ENCODE data around the gene PIF1.

The PIF1 gene

GRCh38 chr15:64850778-64851502 is 25.5 kb upstream of the PIF1 start:
- no peak overlapping the region for H3K4me3 ChIP-seq (replicated peaks; ENCODE audit: insufficient read depth, low read length)
- H3K27me3 ChIP-seq (ENCODE audit: insufficient read depth, poor library complexity, severe bottlenecking): no peaks in the 10 kb centered on the region
- no peak overlapping the region for H3K27ac ChIP-seq (replicated peaks)
- TF ChIP-seq GABPA (IDR thresholded peaks at IDR 0.05; ENCODE audit: low read depth) (no peak), SPI1 (IDR thresholded peaks at IDR 0.05; ENCODE audit: borderline replicate concordance, low read depth) (no peak), POLR2AphosphoS5 (IDR thresholded peaks at IDR 0.05; ENCODE audit: low read depth) (no peak), CTCF (IDR thresholded peaks at IDR 0.05; ENCODE audit: insufficient read depth, low read length) (no peak), REST (IDR thresholded peaks at IDR 0.05; ENCODE audit: insufficient replicate concordance, low read depth) (no peak)
- no peak for DNase-seq (ENCODE audit: low read depth in 1 of 2, low spot score in 1 of 2)

- Histone ChIP-seq H3K4me3 (replicated peaks; ENCODE audit: insufficient read depth, low read length) (no peak overlapping the region), H3K27me3 (ENCODE audit: insufficient read depth, poor library complexity, severe bottlenecking) (no peaks in the 10 kb centered on the region), H3K27ac (replicated peaks) (no peak overlapping the region)
- DNase-seq (ENCODE audit: low read depth in 1 of 2, low spot score in 1 of 2): no peak
- TF ChIP-seq GABPA (IDR thresholded peaks at IDR 0.05; ENCODE audit: low read depth) (no peak), SPI1 (IDR thresholded peaks at IDR 0.05; ENCODE audit: borderline replicate concordance, low read depth) (no peak), CTCF (IDR thresholded peaks at IDR 0.05; ENCODE audit: insufficient read depth, low read length) (no peak), POLR2AphosphoS5 (IDR thresholded peaks at IDR 0.05; ENCODE audit: low read depth) (no peak), REST (IDR thresholded peaks at IDR 0.05; ENCODE audit: insufficient replicate concordance, low read depth) (no peak)
Observed at GRCh38 chr15:64847876-64848716, 22.6 kb upstream of the PIF1 start.

GRCh38 chr15:64847448-64847847 is 22.0 kb upstream of the PIF1 start:
- Histone ChIP-seq H3K27me3 (ENCODE audit: insufficient read depth, poor library complexity, severe bottlenecking) (no peaks in the 10 kb centered on the region), H3K4me3 (replicated peaks; ENCODE audit: insufficient read depth, low read length) (no peak overlapping the region), H3K27ac (replicated peaks) (no peak overlapping the region)
- TF ChIP-seq CTCF (IDR thresholded peaks at IDR 0.05; ENCODE audit: insufficient read depth, low read length) (no peak), SPI1 (IDR thresholded peaks at IDR 0.05; ENCODE audit: borderline replicate concordance, low read depth) (no peak), GABPA (IDR thresholded peaks at IDR 0.05; ENCODE audit: low read depth) (no peak), POLR2AphosphoS5 (IDR thresholded peaks at IDR 0.05; ENCODE audit: low read depth) (no peak)
- no peak for DNase-seq (ENCODE audit: low read depth in 1 of 2, low spot score in 1 of 2)

Measured in HL-60 (cell line).